Colonic mucosa (tissue), 4 donors: ENCODE measurements around the gene IL17RD. TPM values are rescaled to one million over a fixed set of nuclear protein-coding genes. Genes with fewer than 3 reads are reported as not detected.

Experiments used
- DNase-seq: peaks from one replicate; pipeline ENCODE4 v3.0.0-alpha.2; 2020
- H3K27ac ChIP-seq: fragments of 200-600 bp; one replicate; pipeline ENCODE4 v1.8.0; 2021
- H3K27me3 ChIP-seq: fragments of 200-600 bp; one replicate; pipeline ENCODE4 v1.8.0; 2021
- H3K36me3 ChIP-seq: fragments of 200-600 bp; one replicate; pipeline ENCODE4 v1.8.0; 2021
- H3K4me1 ChIP-seq: fragments of 200-600 bp; one replicate; pipeline ENCODE4 v1.8.0; 2021; ENCODE audit warnings: mild to moderate bottlenecking
- H3K4me3 ChIP-seq: fragments of 200-600 bp; one replicate; pipeline ENCODE4 v1.8.0; 2021
- H3K9ac ChIP-seq, 2 donors: one replicate each; pipeline ENCODE4 v1.7.0; 2013; ENCODE audit warnings: control low read depth in 2 of 2, low read depth in 2 of 2, low read length in 2 of 2
- H3K9me3 ChIP-seq: fragments of 200-600 bp; one replicate; pipeline ENCODE4 v1.8.0; 2021
- CTCF ChIP-seq: fragments of 200-600 bp; IDR thresholded peaks from one replicate; pipeline ENCODE4 v1.8.0; 2022; ENCODE audit warnings: antibody characterized with exemption, mild to moderate bottlenecking
- intact Hi-C: fragments of 100-400 bp; cut with DNase I; formaldehyde crosslinking; loops from one replicate; pipeline ENCODE4 v1.14.1; 2022
- total RNA-seq, 2 donors: library from RNA; stranded (reverse); fragmentation: NEBNext Ultra II Directional in 1 of 2; extraction: Animal tissue kit (Norgen Biotek cat#: 25700) in 1 of 2; gene quantifications; one replicate each; pipeline ENCODE4 v1.2.1, GENCODE V29; 2021
- donor health status: healthy.
- donor health status: DM: no; HTN: no; CAD: no.
- donor health status: DM: no; HTN: no; CAD: no.

IL17RD gene
- total RNA-seq, 2 donors from 2014 or later: 2.0 to 5.6 TPM

- no peak overlapping the region for H3K4me3 ChIP-seq
- intact Hi-C loops: loop anchor here (5.0 to 10.0 kb wide), 2 partner anchors 125 to 393 kb away; no protein-coding TSS in a partner anchor
- no peaks in the 10 kb centered on the region for H3K36me3 ChIP-seq
- no peaks in the 10 kb centered on the region for H3K9me3 ChIP-seq
- H3K9ac ChIP-seq: no peak overlapping the region
- no peaks in the 10 kb centered on the region for H3K27me3 ChIP-seq
- no peak for TF ChIP-seq CTCF
- no peak overlapping the region for H3K27ac ChIP-seq
- DNase-seq: no peak
- H3K4me1 ChIP-seq: no peaks in the 10 kb centered on the region
These were observed 67.6 kb downstream of the IL17RD start for GRCh38 chr3:57097536-57097935.

GRCh38 chr3:57095363-57095762 is 69.8 kb downstream of the IL17RD start:
- no peaks in the 10 kb centered on the region for H3K27me3 ChIP-seq
- no peak for TF ChIP-seq CTCF
- H3K4me1 ChIP-seq: no peaks in the 10 kb centered on the region
- H3K36me3 ChIP-seq: no peaks in the 10 kb centered on the region
- no peak overlapping the region for H3K4me3 ChIP-seq
- H3K27ac ChIP-seq: no peak overlapping the region
- H3K9me3 ChIP-seq: no peaks in the 10 kb centered on the region
- DNase-seq: no peak
- intact Hi-C loops: loop anchor here (5.0 to 10.0 kb wide), 2 partner anchors 127 to 391 kb away; no protein-coding TSS in a partner anchor
- no peak overlapping the region for H3K9ac ChIP-seq

- Histone ChIP-seq H3K9me3 (no peaks in the 10 kb centered on the region), H3K27me3 (no peaks in the 10 kb centered on the region), H3K27ac (no peak overlapping the region), H3K9ac (no peak overlapping the region), H3K4me1 (no peaks in the 10 kb centered on the region), H3K4me3 (no peak overlapping the region), H3K36me3 (no peaks in the 10 kb centered on the region)
- no peak for DNase-seq
- intact Hi-C loops: loop anchor here (10.0 kb wide), 1 partner anchor 390 kb away; no protein-coding TSS in a partner anchor
- TF ChIP-seq CTCF: no peak
These were observed 70.6 kb downstream of the IL17RD start for GRCh38 chr3:57094575-57094974.

GRCh38 chr3:57093971-57094535 is 71.1 kb downstream of the IL17RD start:
- DNase-seq: no peak

GRCh38 chr3:57093489-57093888 is 71.7 kb downstream of the IL17RD start:
- Histone ChIP-seq H3K9me3 (no peaks in the 10 kb centered on the region), H3K4me3 (no peak overlapping the region), H3K9ac (no peak overlapping the region), H3K36me3 (no peaks in the 10 kb centered on the region), H3K27me3 (no peaks in the 10 kb centered on the region), H3K27ac (no peak overlapping the region), H3K4me1 (no peaks in the 10 kb centered on the region)
- intact Hi-C loops: loop anchor here (10.0 kb wide), 1 partner anchor 389 kb away; no protein-coding TSS in a partner anchor
- TF ChIP-seq CTCF: no peak
- DNase-seq: no peak

More at GRCh38 chr3:57093971-57094535, 71.1 kb downstream of the IL17RD start:
- no peaks in the 10 kb centered on the region for H3K9me3 ChIP-seq
- intact Hi-C loops: loop anchor here (10.0 kb wide), 1 partner anchor 389 kb away; no protein-coding TSS in a partner anchor
- no peaks in the 10 kb centered on the region for H3K4me1 ChIP-seq
- no peaks in the 10 kb centered on the region for H3K27me3 ChIP-seq
- H3K36me3 ChIP-seq: no peaks in the 10 kb centered on the region
- H3K4me3 ChIP-seq: no peak overlapping the region
- TF ChIP-seq CTCF: no peak
- no peak overlapping the region for H3K9ac ChIP-seq
- no peak overlapping the region for H3K27ac ChIP-seq
